ENCODE measurements around the gene FAAP100. TPM values are rescaled to one million over a fixed set of nuclear protein-coding genes. Genes with fewer than 3 reads are reported as not detected.

Gene FAAP100
- total RNA-seq, 1 experiment from 2014 or later, result 67.5 TPM

DNA sequence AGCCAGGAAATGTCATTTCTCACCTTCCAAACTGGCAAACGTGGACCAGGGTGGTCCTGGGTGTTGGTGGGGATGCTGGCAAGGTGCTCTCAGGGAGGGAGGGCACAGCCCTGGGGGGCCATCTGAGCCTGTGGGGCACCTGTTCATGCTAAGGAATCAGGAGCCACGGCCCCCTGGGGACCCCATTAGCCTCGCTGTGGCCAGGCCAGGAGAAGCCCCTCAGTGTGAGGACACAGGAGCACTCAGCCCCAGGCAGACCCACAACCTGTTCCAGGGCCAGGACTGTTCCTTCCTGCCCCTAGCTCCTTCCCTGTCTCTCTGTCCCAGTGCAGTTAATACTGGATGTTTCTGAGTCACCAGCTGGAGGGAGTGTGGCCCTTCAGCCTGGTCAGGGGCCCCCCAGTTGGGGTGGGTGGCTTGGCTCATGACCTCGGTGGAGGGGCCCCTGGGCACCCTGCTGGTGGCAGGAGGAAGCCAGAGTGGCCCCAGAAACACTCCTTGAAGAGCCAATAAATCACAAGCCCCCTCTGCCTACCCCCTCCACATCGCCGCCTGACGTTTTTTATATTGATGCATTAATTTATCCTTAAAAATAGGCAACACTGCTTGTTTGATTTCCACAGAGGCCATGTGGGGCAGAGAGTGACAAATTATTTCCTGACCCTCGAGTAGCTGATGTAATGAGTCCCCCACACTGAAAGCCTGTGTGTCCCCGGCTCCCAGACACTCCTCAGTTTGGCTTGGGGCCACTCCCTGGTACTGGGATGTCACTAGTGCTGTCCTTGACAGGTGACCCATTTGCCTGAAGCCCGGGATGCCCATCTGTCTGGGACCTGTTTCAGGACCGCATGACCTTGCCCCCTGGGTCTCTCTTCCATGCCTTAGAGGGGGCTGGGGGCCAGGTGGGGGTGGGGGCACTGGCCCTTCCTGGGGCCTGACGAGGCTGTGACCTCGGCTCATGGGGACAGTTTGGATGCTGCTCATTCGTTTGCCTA lies 61.9 kb downstream of the FAAP100 start:
- DNase-seq (ENCODE audit: low spot score), result no peak

Small RNA genes within 50 kb of the gene (small RNA-seq; reads per million reads assigned to genes)
- gene RF00019, result not detected

Other genes with a start within 250 kb of the FAAP100 start
- 10.4 and 11.6 TPM in 2 replicates for gene BAHCC1, start 156.9 kb downstream of the FAAP100 start, total RNA-seq (2014; rRNA removed; shearing (Covaris generic))
- 3,401 and 4,670 TPM in 2 replicates for gene ACTG1, start 39.6 kb downstream of the FAAP100 start, total RNA-seq (2014; rRNA removed; shearing (Covaris generic))
- 4.3 and 4.7 TPM in 2 replicates for gene FSCN2, start 24.0 kb downstream of the FAAP100 start, total RNA-seq (2014; rRNA removed; shearing (Covaris generic))
- 81.9 and 94.2 TPM in 2 replicates for gene NPLOC4, start 84.8 kb upstream of the FAAP100 start, total RNA-seq (2014; rRNA removed; shearing (Covaris generic))
- gene TSPAN10, start 84.8 kb upstream of the FAAP100 start, total RNA-seq (2014; rRNA removed; shearing (Covaris generic)), result 0.10 and 0.29 TPM in 2 replicates
- 0.68 TPM in 1 of 2 replicates, not detected in the other for gene PDE6G, start 104.2 kb upstream of the FAAP100 start, total RNA-seq (2014; rRNA removed; shearing (Covaris generic))
- gene OXLD1, start 114.3 kb upstream of the FAAP100 start, total RNA-seq (2014; rRNA removed; shearing (Covaris generic)), result 97.8 and 104 TPM in 2 replicates
- gene CCDC137, start 114.4 kb upstream of the FAAP100 start, total RNA-seq (2014; rRNA removed; shearing (Covaris generic)), result 33.8 and 33.9 TPM in 2 replicates
- gene ARL16, start 131.4 kb upstream of the FAAP100 start, total RNA-seq (2014; rRNA removed; shearing (Covaris generic)), result 36.5 and 39.7 TPM in 2 replicates
- gene HGS, start 131.7 kb upstream of the FAAP100 start, total RNA-seq (2014; rRNA removed; shearing (Covaris generic)), result 177 and 183 TPM in 2 replicates
- gene MRPL12, start 151.0 kb upstream of the FAAP100 start, total RNA-seq (2014; rRNA removed; shearing (Covaris generic)), result 72.5 and 88.4 TPM in 2 replicates
- 199 and 209 TPM in 2 replicates for gene SLC25A10, start 159.9 kb upstream of the FAAP100 start, total RNA-seq (2014; rRNA removed; shearing (Covaris generic))